Panc1 (cell line): ENCODE data around the gene KCNC3. TPM values are rescaled to one million over a fixed set of nuclear protein-coding genes. Genes with fewer than 3 reads are reported as not detected.

Experiments
- ATAC-seq: fragments of 200-7000 bp; cut with Tn5 transposase; 2 replicates; pipeline ENCODE4 v1.9.1; 2020; ENCODE audit warnings: mild to moderate bottlenecking, moderate library complexity
- BruUV-seq: library from RNA; stranded (reverse); fragments of 400-500 nt; replicated peaks from 2 replicates; lab custom pipeline; 2021; lab: Mats Ljungman, UMichigan
- CTCF ChIA-PET: fragments of 300-600 bp; sonication (Branson Sonifier 250); formaldehyde crosslinking; loops from one replicate; lab custom pipeline; 2022; ENCODE audit warnings: antibody characterized with exemption; lab: Charles Lee
- POLR2A ChIA-PET: fragments of 300-600 bp; sonication (Branson Sonifier 250); formaldehyde crosslinking; loops from one replicate; lab custom pipeline; 2022; ENCODE audit warnings: antibody characterized with exemption; lab: Charles Lee
- DNase-seq: peaks from one replicate; pipeline ENCODE4 v3.0.0-alpha.2; 2010; ENCODE audit warnings: low read depth, low spot score
- H3K27ac ChIP-seq: 2 replicates; pipeline ENCODE4 v1.5.1; 2011; ENCODE audit warnings: mild to moderate bottlenecking, low read length, inconsistent platforms
- H3K27me3 ChIP-seq: fragments of 200-500 bp; sonication (Bioruptor generic); 2 replicates; pipeline ENCODE4 v1.6.0; 2014; ENCODE audit warnings: low read length, inconsistent platforms; ENCODE audit not compliant: control insufficient read depth, insufficient read depth
- H3K36me3 ChIP-seq: fragments of 200-500 bp; sonication (Bioruptor generic); 2 replicates; pipeline ENCODE4 v1.5.1; 2014; ENCODE audit warnings: inconsistent platforms, mild to moderate bottlenecking, low read length, moderate library complexity; ENCODE audit not compliant: control insufficient read depth, insufficient read depth
- H3K4me1 ChIP-seq: 2 replicates; pipeline ENCODE4 v1.5.1; 2011; ENCODE audit warnings: inconsistent platforms, mild to moderate bottlenecking, low read length, moderate library complexity; ENCODE audit not compliant: control insufficient read depth, insufficient read depth
- H3K4me3 ChIP-seq, 2 experiments: 2 replicates each; pipeline ENCODE4 v1.5.1; 2011 to 2012; ENCODE audit warnings: low read depth in 2 of 2, low read length in 2 of 2, mild to moderate bottlenecking in 2 of 2, inconsistent platforms in 1 of 2, moderate library complexity in 1 of 2
- H3K9me3 ChIP-seq: fragments of 200-500 bp; sonication (Bioruptor generic); 2 replicates; pipeline ENCODE4 v1.5.1; 2014; ENCODE audit warnings: low read depth, mild to moderate bottlenecking, inconsistent platforms, low read length, moderate library complexity; ENCODE audit not compliant: control insufficient read depth, insufficient read depth
- POLR2AphosphoS5 ChIP-seq: IDR thresholded peaks from 2 replicates; pipeline ENCODE4 v1.6.1; 2012; ENCODE audit warnings: mild to moderate bottlenecking, low read depth, low read length, moderate library complexity
- REST ChIP-seq, 2 experiments: IDR thresholded peaks; 2 replicates each; pipeline ENCODE4 v1.6.1; 2011 to 2012; ENCODE audit warnings: low read depth in 2 of 2, control low read depth in 1 of 2, low read length in 1 of 2, mild to moderate bottlenecking in 1 of 2, moderate library complexity in 1 of 2; ENCODE audit not compliant: insufficient read depth in 1 of 2
- SIN3A ChIP-seq: IDR thresholded peaks from 2 replicates; pipeline ENCODE4 v1.6.1; 2012; ENCODE audit warnings: low read depth, mild to moderate bottlenecking, low read length, moderate library complexity, borderline replicate concordance; ENCODE audit not compliant: insufficient read depth
- TCF7L2 ChIP-seq: IDR thresholded peaks from 2 replicates; pipeline ENCODE4 v1.6.1; 2011; ENCODE audit warnings: mild to moderate bottlenecking, low read depth, low read length, inconsistent platforms
- in situ Hi-C: cut with HindIII; loops from 2 replicates; pipeline ENCODE4 v1.10.0; 2016; ENCODE audit warnings: low sequenced_read_pairs, low pct_unique_long_range_greater_than_20kb
- intact Hi-C: fragments of 100-400 bp; cut with micrococcal nuclease; formaldehyde crosslinking; loops from one replicate; pipeline ENCODE4 v1.10.0; 2022; ENCODE audit not compliant: unreplicated experiment
- total RNA-seq: library from RNA; stranded (reverse); gene quantifications from one replicate; pipeline ENCODE4 v1.2.1, GENCODE V29; 2021; ENCODE audit not compliant: unreplicated experiment
- TF ChIP-seq, protein P1 (sequence below): fragments of 450-650 bp; IDR thresholded peaks from 2 replicates; pipeline ENCODE4 v1.5.1; 2017; ENCODE audit warnings: mild to moderate bottlenecking

Gene KCNC3
- total RNA-seq, 1 experiment from 2014 or later, result 10.8 TPM

GRCh38 chr19:50319156-50319555, 10.0 kb downstream of the KCNC3 start:
- no peaks in the 10 kb centered on the region for H3K9me3 ChIP-seq
- no peaks in the 10 kb centered on the region for H3K27me3 ChIP-seq
- in situ Hi-C loops, result no loop called here
- H3K36me3 ChIP-seq, result no peaks in the 10 kb centered on the region
- intact Hi-C loops, result no loop called here
- no peak overlapping the region for H3K27ac ChIP-seq
- peaks cover 3% of the 10 kb centered on the region; the same call in 1 of the 2 replicates for H3K4me1 ChIP-seq
- DNase-seq (no peak), ATAC-seq (no peak)
- CTCF ChIA-PET, result no interaction called here
- POLR2A ChIA-PET, result no interaction called here
- TF ChIP-seq, protein P1, sequence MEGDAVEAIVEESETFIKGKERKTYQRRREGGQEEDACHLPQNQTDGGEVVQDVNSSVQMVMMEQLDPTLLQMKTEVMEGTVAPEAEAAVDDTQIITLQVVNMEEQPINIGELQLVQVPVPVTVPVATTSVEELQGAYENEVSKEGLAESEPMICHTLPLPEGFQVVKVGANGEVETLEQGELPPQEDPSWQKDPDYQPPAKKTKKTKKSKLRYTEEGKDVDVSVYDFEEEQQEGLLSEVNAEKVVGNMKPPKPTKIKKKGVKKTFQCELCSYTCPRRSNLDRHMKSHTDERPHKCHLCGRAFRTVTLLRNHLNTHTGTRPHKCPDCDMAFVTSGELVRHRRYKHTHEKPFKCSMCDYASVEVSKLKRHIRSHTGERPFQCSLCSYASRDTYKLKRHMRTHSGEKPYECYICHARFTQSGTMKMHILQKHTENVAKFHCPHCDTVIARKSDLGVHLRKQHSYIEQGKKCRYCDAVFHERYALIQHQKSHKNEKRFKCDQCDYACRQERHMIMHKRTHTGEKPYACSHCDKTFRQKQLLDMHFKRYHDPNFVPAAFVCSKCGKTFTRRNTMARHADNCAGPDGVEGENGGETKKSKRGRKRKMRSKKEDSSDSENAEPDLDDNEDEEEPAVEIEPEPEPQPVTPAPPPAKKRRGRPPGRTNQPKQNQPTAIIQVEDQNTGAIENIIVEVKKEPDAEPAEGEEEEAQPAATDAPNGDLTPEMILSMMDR, result no peak
- no peak for TF ChIP-seq TCF7L2
- TF ChIP-seq REST (IDR thresholded peaks at IDR 0.05; ENCODE audit: insufficient read depth in 1 of 2, low read depth in 2 of 2, low read length in 1 of 2), result no peak
- TF ChIP-seq POLR2AphosphoS5, result no peak
- TF ChIP-seq SIN3A, result no peak
- H3K4me3 ChIP-seq, result no peak overlapping the region
- TSS peak; percentile 48 for BruUV-seq

GRCh38 chr19:50318438-50318837, 10.7 kb downstream of the KCNC3 start:
- Histone ChIP-seq H3K27me3 (no peaks in the 10 kb centered on the region), H3K4me3 (no peak overlapping the region), H3K9me3 (no peaks in the 10 kb centered on the region), H3K4me1 (peaks cover 4% of the 10 kb centered on the region; the same call in 1 of the 2 replicates), H3K27ac (no peak overlapping the region), H3K36me3 (no peaks in the 10 kb centered on the region)
- in situ Hi-C loops (no loop called here), intact Hi-C loops (no loop called here)
- no peak for TF ChIP-seq POLR2AphosphoS5
- TF ChIP-seq, protein P1, result no peak
- TF ChIP-seq REST (IDR thresholded peaks at IDR 0.05; ENCODE audit: insufficient read depth in 1 of 2, low read depth in 2 of 2, low read length in 1 of 2), result no peak
- TF ChIP-seq SIN3A, result no peak
- no peak for TF ChIP-seq TCF7L2
- no peak for ATAC-seq
- BruUV-seq, result no TSS peak
- ChIA-PET CTCF (no interaction called here), POLR2A (no interaction called here)
- no peak for DNase-seq
